Epithelial cell of esophagus (primary cell): ENCODE measurements around the gene THAP8.

Source experiments
- DNase-seq: peaks from one replicate; pipeline ENCODE4 v3.0.0; 2010; ENCODE audit warnings: low read depth
- H3K4me3 ChIP-seq: 2 replicates; pipeline ENCODE4 v1.5.1; 2011; ENCODE audit warnings: mild to moderate bottlenecking, low read length, control low read depth
- CTCF ChIP-seq: IDR thresholded peaks from 2 replicates; pipeline ENCODE4 v1.5.1; 2011; ENCODE audit warnings: low read depth, mild to moderate bottlenecking, low read length, control low read depth, inconsistent platforms; ENCODE audit not compliant: insufficient read depth; ENCODE audit errors: missing control alignments

Gene THAP8

GRCh38 chr19:36093687-36094086, 39.6 kb upstream of the THAP8 start:
- TF ChIP-seq CTCF = no peak
- no peak for DNase-seq
- H3K4me3 ChIP-seq = no peak overlapping the region

- DNase-seq = no peak
- no peak overlapping the region for H3K4me3 ChIP-seq
- TF ChIP-seq CTCF = no peak
Observed at GRCh38 chr19:36093146-36093662, 39.1 kb upstream of the THAP8 start.

GRCh38 chr19:36092566-36092965, 38.5 kb upstream of the THAP8 start:
- TF ChIP-seq CTCF = no peak
- no peak overlapping the region for H3K4me3 ChIP-seq
- DNase-seq = no peak

- no peak for TF ChIP-seq CTCF
- DNase-seq = peak; percentile 9
- no peak overlapping the region for H3K4me3 ChIP-seq
Observed at GRCh38 chr19:36090910-36091695, 37.0 kb upstream of the THAP8 start.

GRCh38 chr19:36089847-36090246, 35.8 kb upstream of the THAP8 start:
- TF ChIP-seq CTCF = no peak
- no peak for DNase-seq

GRCh38 chr19:36086326-36086725, 32.2 kb upstream of the THAP8 start:
- no peak for TF ChIP-seq CTCF
- DNase-seq = no peak
- H3K4me3 ChIP-seq = no peak overlapping the region

More at GRCh38 chr19:36089847-36090246, 35.8 kb upstream of the THAP8 start:
- H3K4me3 ChIP-seq = no peak overlapping the region

GRCh38 chr19:36084231-36085009, 30.3 kb upstream of the THAP8 start:
- TF ChIP-seq CTCF = no peak
- H3K4me3 ChIP-seq = no peak overlapping the region
- no peak for DNase-seq
